Anterior cingulate cortex (tissue), 58 donors: ENCODE data around the gene SDK1.
A peak's percentile ranks its signal among the peaks of the same experiment; 100 is the strongest.

Experiments used
- DNase-seq, 58 donors: peaks; one replicate each; lab custom pipeline; 2025; lab: John Stamatoyannopoulos, UW

Gene SDK1

GRCh38 chr7:3443716-3444115 lies 142.7 kb downstream of the SDK1 start:
- no peak for DNase-seq

GRCh38 chr7:3446786-3447185 lies 145.7 kb downstream of the SDK1 start:
- no peak for DNase-seq

DNA sequence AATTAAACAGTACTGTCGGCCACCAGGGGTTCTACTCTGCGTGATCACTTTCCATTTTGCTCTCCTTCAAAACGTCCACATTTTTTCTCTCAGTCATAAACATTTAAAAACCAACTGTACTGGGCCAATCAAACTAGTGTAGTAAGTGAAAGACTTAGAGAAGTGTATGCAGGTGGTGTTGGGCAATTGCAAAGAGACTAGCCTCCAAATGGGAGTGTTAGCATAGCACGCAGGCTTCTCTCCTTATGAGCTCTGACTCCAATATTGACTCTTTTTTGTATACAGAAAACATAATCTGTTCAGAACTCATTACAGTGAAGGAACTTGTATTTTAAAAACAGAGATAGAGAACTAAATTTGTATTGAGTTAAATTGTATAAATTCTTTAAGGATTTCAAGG lies 150.6 kb downstream of the SDK1 start:
- DNase-seq = no peak

DNA sequence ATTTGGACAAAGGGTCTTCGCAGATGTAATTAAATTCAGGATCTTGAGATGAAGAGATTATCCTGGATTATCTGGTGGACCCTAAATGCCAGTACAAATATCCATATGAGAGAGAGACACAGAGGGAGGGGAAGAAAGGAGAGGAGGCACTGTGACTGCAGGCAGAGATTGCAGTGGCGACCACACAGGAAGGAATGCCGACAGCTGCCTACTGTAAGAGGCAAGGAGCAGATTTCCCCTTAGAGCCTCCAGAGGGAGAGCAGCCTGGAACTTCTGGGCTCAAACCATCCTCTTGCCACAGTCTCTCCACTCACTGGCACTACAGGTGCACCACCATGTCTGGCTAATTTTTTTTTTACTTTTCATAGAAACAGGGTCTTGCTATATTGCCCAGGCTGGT lies 152.3 kb downstream of the SDK1 start:
- DNase-seq = no peak

GRCh38 chr7:3455806-3456595 lies 154.9 kb downstream of the SDK1 start:
- no peak for DNase-seq

- DNase-seq = no peak
Measured at GRCh38 chr7:3459111-3459510, 158.1 kb downstream of the SDK1 start.

GRCh38 chr7:3461923-3462322 lies 160.9 kb downstream of the SDK1 start:
- DNase-seq = no peak

GRCh38 chr7:3463696-3464095 lies 162.6 kb downstream of the SDK1 start:
- no peak for DNase-seq

DNA sequence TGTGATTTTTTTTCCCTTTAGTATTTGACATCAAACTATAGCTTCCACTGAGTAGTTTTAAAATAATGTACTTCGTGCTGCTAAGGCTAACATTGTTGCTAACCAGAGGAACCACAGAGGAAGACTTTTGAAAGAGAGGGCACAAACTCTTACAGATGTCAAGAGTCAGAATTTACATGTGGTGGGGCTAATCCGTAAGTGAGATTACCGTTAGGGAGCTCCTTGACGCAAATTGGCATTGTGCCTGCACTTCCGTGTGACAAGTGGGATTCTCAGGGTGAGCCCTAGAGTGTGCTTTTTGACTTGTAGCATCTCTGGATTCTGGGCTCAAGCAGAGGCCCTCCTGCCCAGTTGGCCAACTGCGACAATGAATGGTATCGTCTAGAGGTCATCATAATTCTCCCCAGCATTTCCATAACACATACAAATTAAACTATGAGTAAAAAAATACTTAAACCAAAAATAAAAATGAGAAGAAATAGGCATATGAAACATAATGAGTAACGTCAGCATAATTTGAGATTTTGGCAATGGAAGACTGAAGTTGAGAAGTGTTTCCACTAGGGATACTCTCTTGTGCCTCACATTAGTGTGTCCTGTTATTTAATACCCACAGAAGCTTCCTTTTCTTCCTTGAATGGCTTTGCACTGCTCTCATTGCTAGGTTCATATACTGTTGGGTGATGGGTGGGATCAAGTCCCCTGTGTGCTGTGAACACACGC lies 164.0 kb downstream of the SDK1 start:
- DNase-seq = no peak

- no peak for DNase-seq
Measured at GRCh38 chr7:3466261-3466660, 165.2 kb downstream of the SDK1 start.

DNA sequence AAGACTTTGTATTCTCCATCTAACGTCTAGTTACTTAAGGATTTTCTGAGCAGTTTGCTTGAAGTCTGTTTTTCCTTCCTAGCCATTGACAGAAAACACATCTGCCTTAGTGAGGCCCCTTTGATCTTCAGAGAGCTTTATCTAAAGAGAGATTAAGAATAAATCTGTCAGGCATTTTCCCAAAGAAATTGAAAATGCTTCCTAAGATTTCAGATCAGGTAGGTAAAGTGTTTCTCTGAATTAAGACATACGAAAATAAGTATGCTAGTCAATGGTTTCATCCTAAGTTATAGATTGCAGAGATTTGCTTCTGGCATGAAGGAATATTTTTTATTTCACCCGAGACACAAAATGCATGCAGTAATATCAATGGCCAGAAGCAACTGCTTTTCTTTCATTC lies 168.6 kb downstream of the SDK1 start:
- DNase-seq = no peak

DNA sequence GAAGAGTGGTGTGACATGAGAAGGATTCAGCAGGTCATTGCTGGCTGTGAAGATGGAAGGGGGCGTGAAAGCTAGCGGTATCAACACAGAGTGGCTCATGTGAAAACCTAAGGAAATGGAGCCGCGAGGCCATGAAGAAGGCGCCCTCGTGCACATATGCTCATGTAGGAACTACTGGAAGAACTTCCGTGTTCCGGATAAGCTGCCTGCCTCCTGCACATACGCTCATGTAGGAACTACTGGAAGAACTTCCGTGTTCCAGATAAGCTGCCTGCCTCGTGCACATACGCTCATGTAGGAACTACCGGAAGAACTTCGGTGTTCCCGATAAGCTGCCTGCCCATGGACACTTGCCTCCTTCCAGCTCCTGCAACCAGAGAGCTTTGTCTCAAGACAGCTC lies 179.1 kb downstream of the SDK1 start:
- no peak for DNase-seq

DNA sequence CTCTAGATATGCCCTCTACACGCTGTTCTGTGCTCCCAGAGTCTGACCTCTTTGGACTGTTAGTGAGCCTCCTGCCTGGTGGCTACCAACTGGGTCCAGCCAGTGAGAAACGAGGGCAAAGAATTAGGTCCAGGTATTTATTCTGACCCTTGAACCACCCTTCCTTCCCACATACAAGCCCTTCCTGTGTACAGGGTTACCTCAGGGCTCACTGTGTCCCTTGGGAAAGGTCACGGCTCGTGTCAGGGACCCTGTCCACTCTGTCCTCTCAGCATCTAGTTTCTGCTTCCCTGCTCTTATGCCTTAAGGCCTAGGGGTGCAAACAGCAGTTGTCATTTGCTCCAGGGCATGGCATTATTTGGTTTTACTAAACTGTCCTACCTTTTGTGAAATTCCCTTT lies 180.4 kb downstream of the SDK1 start:
- DNase-seq = no peak

GRCh38 chr7:3482147-3482921 lies 181.3 kb downstream of the SDK1 start:
- peak in 1 of 58 donors; percentile 6 for DNase-seq

- no peak for DNase-seq
Measured at GRCh38 chr7:3486841-3487240, 185.8 kb downstream of the SDK1 start.

GRCh38 chr7:3488829-3489228 lies 187.8 kb downstream of the SDK1 start:
- no peak for DNase-seq

DNA sequence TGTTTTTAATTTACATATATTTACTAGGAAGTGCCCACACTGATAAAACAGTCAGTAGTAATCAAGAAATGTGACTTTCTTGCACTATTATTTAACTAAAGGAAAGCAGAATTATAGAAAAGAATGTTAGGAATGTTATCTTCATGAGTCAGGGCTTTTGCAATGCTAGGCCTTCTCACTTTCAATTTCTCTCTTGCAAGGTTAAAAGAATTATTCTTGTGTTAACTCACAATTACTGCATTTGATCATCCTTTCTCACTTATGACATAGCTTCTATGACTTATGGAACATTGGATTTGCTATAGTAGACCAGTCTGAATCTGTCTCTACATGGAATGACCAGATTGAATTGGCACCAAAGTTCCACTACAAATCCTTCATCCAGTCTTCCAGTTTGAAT lies 192.4 kb downstream of the SDK1 start:
- DNase-seq = no peak

DNA sequence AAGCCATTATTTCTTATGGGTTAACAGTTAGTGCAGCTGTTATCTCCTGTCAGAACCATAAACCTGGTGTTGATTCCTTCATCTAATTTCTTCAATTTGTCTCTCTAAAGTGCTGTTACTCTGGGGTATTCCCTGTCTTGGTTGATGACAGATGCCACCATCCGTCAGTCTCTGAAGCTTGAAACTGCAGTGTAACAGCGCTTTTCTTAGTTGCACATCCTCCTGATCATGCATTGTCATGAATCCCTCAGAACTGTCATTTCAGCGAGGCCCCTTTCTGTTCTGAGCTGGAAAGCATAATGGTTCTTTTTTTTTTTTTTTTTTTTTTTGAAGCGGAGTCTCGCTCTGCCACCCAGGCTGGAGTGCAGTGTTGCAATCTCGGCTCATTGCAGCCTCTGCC lies 193.9 kb downstream of the SDK1 start:
- no peak for DNase-seq

- no peak for DNase-seq
Measured at GRCh38 chr7:3495530-3495929, 194.5 kb downstream of the SDK1 start.

GRCh38 chr7:3495954-3496353 lies 194.9 kb downstream of the SDK1 start:
- no peak for DNase-seq

- DNase-seq = no peak
Measured at GRCh38 chr7:3497796-3498195, 196.7 kb downstream of the SDK1 start.
